ENCODE results near the gene FDPS. TPM values are rescaled to one million over a fixed set of nuclear protein-coding genes. Genes with fewer than 3 reads are reported as not detected.

The FDPS gene
- total RNA-seq, 1 experiment from 2014 or later, result 301 TPM

DNA sequence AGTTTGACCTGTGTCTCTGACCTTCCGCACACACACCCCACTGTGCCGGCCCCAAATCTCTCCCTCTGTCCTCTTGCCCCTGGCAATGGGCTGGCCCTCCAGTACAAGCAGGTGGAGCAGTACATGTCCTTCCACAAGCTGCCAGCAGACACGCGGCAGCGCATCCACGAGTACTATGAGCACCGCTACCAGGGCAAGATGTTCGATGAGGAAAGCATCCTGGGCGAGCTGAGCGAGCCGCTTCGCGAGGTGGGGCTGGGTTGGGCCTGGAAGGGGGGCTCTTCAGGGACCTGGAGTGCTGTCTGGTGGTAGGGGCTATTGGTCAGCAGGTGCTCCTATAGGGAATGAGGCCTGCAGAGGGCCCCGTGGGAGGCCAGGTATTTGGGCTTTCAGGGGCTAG lies 23.6 kb upstream of the FDPS start:
- no TSS peak for BruUV-seq (replicated peaks)
- Histone ChIP-seq H3K4me1 (ENCODE audit: insufficient read depth, low read length) (no peaks in the 10 kb centered on the region), H3K4me3 (ENCODE audit: low read length) (no peak overlapping the region), H3F3A (ENCODE audit: low read length, unreplicated experiment) (no peaks in the 10 kb centered on the region), H3K9me2 (replicated peaks; ENCODE audit: low read length) (no peaks in the 10 kb centered on the region), H3K79me2 (ENCODE audit: low read length) (no peaks in the 10 kb centered on the region), H3K27ac (ENCODE audit: low read length) (no peak overlapping the region), H3K9me3 (ENCODE audit: low read length) (no peaks in the 10 kb centered on the region), H4K20me1 (ENCODE audit: low read length) (no peaks in the 10 kb centered on the region), H2AFZ (ENCODE audit: low read length) (no peak overlapping the region), H3K4me2 (ENCODE audit: low read length) (no peak overlapping the region), H3K27me3 (ENCODE audit: low read length) (no peaks in the 10 kb centered on the region), H3K36me3 (ENCODE audit: low read depth, low read length) (no peaks in the 10 kb centered on the region), H3K9ac (ENCODE audit: low read length) (no peak overlapping the region)
- TF ChIP-seq EZH2 (IDR thresholded peaks at IDR 0.05; ENCODE audit: low read length, unreplicated experiment) (no peak), EZH2phosphoT487 (IDR thresholded peaks at IDR 0.05; ENCODE audit: borderline replicate concordance, low read length) (no peak)
- TF ChIP-seq, protein P1, sequence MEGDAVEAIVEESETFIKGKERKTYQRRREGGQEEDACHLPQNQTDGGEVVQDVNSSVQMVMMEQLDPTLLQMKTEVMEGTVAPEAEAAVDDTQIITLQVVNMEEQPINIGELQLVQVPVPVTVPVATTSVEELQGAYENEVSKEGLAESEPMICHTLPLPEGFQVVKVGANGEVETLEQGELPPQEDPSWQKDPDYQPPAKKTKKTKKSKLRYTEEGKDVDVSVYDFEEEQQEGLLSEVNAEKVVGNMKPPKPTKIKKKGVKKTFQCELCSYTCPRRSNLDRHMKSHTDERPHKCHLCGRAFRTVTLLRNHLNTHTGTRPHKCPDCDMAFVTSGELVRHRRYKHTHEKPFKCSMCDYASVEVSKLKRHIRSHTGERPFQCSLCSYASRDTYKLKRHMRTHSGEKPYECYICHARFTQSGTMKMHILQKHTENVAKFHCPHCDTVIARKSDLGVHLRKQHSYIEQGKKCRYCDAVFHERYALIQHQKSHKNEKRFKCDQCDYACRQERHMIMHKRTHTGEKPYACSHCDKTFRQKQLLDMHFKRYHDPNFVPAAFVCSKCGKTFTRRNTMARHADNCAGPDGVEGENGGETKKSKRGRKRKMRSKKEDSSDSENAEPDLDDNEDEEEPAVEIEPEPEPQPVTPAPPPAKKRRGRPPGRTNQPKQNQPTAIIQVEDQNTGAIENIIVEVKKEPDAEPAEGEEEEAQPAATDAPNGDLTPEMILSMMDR (conservative IDR thresholded peaks at IDR 0.05; ENCODE audit: low read depth, low read length), result no peak
- POLR2A ChIA-PET (ENCODE audit: unreplicated experiment), result no interaction called here
- ATAC-seq (no peak), DNase-seq (no peak)
- intact Hi-C loops (cut with micrococcal nuclease), result no loop called here
- CTCF ChIA-PET, result no interaction called here

GRCh38 chr1:155285631-155286044 lies 23.0 kb upstream of the FDPS start:
- Histone ChIP-seq H3F3A (ENCODE audit: low read length, unreplicated experiment) (no peaks in the 10 kb centered on the region), H3K27me3 (ENCODE audit: low read length) (no peaks in the 10 kb centered on the region), H3K9me2 (replicated peaks; ENCODE audit: low read length) (no peaks in the 10 kb centered on the region), H3K27ac (ENCODE audit: low read length) (no peak overlapping the region), H3K36me3 (ENCODE audit: low read depth, low read length) (no peaks in the 10 kb centered on the region), H3K79me2 (ENCODE audit: low read length) (no peaks in the 10 kb centered on the region), H3K9me3 (ENCODE audit: low read length) (no peaks in the 10 kb centered on the region), H3K4me2 (ENCODE audit: low read length) (no peak overlapping the region), H3K4me1 (ENCODE audit: insufficient read depth, low read length) (no peaks in the 10 kb centered on the region), H3K9ac (ENCODE audit: low read length) (no peak overlapping the region), H4K20me1 (ENCODE audit: low read length) (no peaks in the 10 kb centered on the region), H3K4me3 (ENCODE audit: low read length) (no peak overlapping the region), H2AFZ (ENCODE audit: low read length) (no peak overlapping the region)
- ChIA-PET POLR2A (ENCODE audit: unreplicated experiment) (no interaction called here), CTCF (no interaction called here)
- ATAC-seq (no peak), DNase-seq (no peak)
- BruUV-seq (replicated peaks), result no TSS peak
- TF ChIP-seq, protein P1 (conservative IDR thresholded peaks at IDR 0.05; ENCODE audit: low read depth, low read length), result no peak
- TF ChIP-seq EZH2phosphoT487 (IDR thresholded peaks at IDR 0.05; ENCODE audit: borderline replicate concordance, low read length), result no peak
- TF ChIP-seq EZH2 (IDR thresholded peaks at IDR 0.05; ENCODE audit: low read length, unreplicated experiment), result no peak
- intact Hi-C loops (cut with micrococcal nuclease), result no loop called here

DNA sequence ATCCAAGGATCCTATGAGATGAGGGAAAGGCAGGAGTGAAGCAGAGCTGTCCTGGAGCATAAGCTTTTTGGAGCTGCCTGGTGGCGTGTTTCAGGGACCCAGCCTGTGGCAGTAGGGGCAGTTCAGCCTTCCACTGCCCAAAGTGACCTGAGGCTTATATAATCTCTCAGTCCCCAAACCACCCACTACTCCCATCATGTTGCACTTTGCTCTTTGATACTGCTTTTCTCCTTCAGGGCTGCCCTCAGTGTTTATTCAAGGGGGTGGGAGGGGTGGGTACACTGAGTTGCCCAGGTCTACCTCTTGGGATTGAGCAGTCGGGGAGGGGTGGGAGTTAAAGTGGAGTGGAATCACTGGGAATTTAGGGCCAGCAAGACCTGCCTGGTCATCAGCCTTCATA lies 22.1 kb upstream of the FDPS start:
- H3K9me3 ChIP-seq (ENCODE audit: low read length), result no peaks in the 10 kb centered on the region
- no peaks in the 10 kb centered on the region for H4K20me1 ChIP-seq (ENCODE audit: low read length)
- H3K79me2 ChIP-seq (ENCODE audit: low read length), result no peaks in the 10 kb centered on the region
- no peak overlapping the region for H3K4me2 ChIP-seq (ENCODE audit: low read length)
- no peak overlapping the region for H3K27ac ChIP-seq (ENCODE audit: low read length)
- H3K9ac ChIP-seq (ENCODE audit: low read length), result no peak overlapping the region
- no TSS peak for BruUV-seq (replicated peaks)
- no peaks in the 10 kb centered on the region for H3F3A ChIP-seq (ENCODE audit: low read length, unreplicated experiment)
- POLR2A ChIA-PET (ENCODE audit: unreplicated experiment), result no interaction called here
- DNase-seq, result no peak
- no peak overlapping the region for H2AFZ ChIP-seq (ENCODE audit: low read length)
- H3K27me3 ChIP-seq (ENCODE audit: low read length), result no peaks in the 10 kb centered on the region
- no peaks in the 10 kb centered on the region for H3K9me2 ChIP-seq (replicated peaks; ENCODE audit: low read length)
- H3K36me3 ChIP-seq (ENCODE audit: low read depth, low read length), result no peaks in the 10 kb centered on the region
- H3K4me3 ChIP-seq (ENCODE audit: low read length), result no peak overlapping the region
- no peaks in the 10 kb centered on the region for H3K4me1 ChIP-seq (ENCODE audit: insufficient read depth, low read length)
- CTCF ChIA-PET, result no interaction called here
- ATAC-seq, result no peak
- intact Hi-C loops (cut with micrococcal nuclease), result no loop called here
- no peak for TF ChIP-seq EZH2 (IDR thresholded peaks at IDR 0.05; ENCODE audit: low read length, unreplicated experiment)
- TF ChIP-seq, protein P1 (conservative IDR thresholded peaks at IDR 0.05; ENCODE audit: low read depth, low read length), result no peak
- TF ChIP-seq EZH2phosphoT487 (IDR thresholded peaks at IDR 0.05; ENCODE audit: borderline replicate concordance, low read length), result no peak
